GM12873 (cell line): Measurements from ENCODE around the gene DICER1.

Source experiments
- TF ChIP-seq, protein P1 (sequence below): IDR thresholded peaks from 2 replicates; pipeline ENCODE4 v1.5.1; 2012; ENCODE audit warnings: low read depth, mild to moderate bottlenecking, moderate library complexity, low read length, control low read depth; ENCODE audit not compliant: insufficient read depth; ENCODE audit errors: missing control alignments

DICER1 gene

DNA sequence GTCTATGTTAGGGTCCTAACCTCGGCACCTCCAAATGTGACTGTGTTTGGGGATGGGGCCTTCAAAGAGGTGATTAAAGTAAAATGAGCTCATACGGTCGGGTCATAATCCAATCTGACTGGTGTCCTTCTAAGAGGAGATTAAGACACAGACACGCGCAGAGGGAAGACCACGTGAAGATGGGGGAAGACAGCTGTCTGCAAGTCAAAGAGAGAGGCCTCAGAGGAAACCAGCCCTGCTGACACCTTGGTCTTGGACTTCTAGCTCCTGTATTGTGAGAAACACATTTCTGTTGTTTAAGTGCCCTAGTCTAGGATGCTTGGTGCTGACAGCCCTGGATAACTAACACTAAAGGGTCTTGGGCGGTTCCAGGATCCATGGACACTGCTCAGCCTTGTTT is 109.6 kb downstream of the DICER1 start:
- TF ChIP-seq, protein P1, sequence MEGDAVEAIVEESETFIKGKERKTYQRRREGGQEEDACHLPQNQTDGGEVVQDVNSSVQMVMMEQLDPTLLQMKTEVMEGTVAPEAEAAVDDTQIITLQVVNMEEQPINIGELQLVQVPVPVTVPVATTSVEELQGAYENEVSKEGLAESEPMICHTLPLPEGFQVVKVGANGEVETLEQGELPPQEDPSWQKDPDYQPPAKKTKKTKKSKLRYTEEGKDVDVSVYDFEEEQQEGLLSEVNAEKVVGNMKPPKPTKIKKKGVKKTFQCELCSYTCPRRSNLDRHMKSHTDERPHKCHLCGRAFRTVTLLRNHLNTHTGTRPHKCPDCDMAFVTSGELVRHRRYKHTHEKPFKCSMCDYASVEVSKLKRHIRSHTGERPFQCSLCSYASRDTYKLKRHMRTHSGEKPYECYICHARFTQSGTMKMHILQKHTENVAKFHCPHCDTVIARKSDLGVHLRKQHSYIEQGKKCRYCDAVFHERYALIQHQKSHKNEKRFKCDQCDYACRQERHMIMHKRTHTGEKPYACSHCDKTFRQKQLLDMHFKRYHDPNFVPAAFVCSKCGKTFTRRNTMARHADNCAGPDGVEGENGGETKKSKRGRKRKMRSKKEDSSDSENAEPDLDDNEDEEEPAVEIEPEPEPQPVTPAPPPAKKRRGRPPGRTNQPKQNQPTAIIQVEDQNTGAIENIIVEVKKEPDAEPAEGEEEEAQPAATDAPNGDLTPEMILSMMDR = no peak

DNA sequence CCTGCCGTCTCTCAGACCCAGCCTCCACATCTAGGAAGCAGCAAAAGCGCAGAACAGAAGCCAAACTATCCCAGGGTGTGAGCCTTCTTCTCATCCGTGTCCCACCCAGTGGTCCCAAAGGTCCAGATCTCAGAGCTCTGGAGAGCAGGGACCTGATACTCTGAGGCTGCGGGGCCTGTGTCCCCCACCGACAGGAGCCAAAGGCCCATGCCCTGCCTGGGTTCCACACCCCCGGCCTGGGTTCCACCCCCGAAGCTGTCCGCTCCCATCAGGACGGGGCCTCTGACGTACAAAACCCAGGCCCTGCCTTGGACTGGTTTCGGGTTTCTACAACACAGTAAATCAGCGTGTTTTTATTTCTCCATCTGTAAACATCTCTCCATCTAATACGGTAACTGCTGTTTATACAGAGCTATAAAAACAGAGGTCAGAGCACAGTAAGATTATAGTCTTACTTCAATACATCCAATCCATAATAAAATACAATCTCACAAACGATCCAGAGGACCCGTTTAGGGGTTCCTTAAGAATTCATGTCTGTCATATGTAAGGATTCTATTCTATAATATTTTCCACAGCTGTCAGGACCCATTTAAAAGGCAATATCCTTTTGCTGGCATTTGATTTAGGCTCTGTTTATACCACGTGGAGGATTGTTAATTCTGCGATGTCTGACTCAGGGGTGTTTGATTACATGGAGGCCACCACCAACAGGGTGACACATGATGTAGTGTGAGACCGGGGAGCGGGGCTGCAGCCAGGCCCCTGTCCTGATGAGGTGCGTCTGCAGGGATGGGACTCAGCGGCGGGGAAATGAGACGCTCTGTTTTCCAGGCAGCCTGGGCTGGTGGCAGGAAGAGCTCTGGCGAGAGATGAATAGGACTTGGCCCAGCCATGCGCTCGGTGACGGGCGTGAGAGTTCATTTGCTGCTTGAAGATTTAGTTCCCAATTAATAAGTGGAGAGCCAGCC is 110.3 kb downstream of the DICER1 start:
- TF ChIP-seq, protein P1 = no peak

DNA sequence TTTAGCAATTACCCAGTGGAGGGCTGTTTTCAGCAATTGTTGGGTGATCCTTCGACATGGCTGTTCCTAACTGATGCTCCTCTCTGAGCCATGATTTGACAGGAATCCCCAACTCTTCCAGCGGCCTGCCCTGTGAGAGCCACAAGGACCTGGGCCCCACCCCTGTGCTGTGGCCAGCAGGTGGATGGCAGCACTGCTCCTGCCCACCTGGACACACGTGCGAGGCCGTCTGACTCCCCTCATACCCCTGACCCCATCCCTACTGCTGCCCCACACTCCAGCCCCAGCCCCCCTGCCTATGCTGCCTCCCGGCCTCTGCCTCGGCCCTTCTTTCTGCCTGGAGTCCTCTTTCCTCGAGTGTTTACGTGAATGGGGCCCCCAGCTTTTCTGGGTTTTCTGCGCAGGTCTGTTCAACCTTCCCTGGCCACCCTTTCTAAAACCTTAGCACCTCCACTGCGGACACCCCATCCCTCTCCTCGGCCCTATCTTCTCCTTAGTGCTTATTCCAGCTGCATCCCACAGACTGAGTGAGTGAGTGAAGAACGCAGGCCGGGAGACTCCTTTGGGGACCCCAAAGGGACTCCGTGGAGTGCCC is 111.4 kb downstream of the DICER1 start:
- TF ChIP-seq, protein P1 = no peak

DNA sequence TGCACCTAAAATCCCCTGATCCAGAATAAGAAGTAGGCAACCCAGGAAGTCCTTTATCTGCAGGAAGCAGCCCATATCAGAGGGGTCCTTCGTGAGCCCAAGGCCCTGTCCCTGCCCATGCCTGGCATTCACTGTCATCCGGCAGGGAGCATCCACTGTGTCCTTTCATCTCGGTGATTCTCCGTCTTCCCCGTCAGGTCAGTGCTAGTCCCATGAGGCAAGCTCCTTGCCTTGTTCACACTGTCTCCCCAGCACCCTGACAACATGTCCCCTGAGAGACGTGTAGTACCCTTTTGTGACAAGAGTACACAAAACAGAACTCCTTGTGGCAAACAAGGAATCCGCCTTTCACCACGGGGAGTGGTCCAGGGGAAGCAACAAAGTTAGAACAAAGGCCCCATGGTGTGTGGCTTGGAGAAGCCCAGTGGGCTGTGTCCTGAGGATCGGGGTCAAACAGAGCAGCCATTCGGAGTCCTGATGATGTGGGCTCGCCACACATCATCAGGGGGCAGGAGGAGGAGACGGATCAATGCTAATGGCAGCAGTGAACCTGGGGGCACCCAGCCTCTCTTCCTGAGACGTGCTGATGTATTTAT is 112.1 kb downstream of the DICER1 start:
- TF ChIP-seq, protein P1 = no peak

DNA sequence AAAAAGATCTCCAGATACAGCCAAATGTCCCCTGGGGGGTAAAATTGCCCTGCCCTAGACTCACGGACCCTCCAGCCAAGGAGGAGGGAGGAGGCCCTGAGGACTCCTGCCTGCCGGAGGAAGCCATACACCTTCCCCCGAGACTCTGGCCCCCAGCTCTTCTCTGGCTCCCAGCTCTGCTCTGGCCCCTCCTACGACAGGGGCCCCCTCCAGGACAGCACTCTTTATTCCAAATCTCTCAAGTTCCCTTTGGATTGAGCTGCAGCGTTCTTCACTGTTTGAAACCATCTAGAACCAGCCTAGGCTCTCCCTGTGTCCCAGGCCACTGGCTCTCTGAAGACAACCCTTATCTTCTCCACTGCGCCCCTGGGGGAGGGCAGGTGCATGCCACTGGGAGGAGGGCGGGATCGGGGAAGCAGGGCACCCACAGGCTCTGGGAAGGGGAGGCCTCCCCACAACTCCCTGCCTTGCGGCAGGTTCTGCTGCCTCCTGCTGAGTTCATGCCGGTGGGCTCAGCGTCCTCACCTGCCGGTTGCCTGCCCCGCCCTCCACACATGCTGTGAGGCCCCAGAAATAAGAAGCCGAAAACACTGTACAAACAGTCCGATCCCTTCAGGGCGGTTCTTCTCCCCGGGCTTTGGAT is 112.7 kb downstream of the DICER1 start:
- TF ChIP-seq, protein P1 = no peak

DNA sequence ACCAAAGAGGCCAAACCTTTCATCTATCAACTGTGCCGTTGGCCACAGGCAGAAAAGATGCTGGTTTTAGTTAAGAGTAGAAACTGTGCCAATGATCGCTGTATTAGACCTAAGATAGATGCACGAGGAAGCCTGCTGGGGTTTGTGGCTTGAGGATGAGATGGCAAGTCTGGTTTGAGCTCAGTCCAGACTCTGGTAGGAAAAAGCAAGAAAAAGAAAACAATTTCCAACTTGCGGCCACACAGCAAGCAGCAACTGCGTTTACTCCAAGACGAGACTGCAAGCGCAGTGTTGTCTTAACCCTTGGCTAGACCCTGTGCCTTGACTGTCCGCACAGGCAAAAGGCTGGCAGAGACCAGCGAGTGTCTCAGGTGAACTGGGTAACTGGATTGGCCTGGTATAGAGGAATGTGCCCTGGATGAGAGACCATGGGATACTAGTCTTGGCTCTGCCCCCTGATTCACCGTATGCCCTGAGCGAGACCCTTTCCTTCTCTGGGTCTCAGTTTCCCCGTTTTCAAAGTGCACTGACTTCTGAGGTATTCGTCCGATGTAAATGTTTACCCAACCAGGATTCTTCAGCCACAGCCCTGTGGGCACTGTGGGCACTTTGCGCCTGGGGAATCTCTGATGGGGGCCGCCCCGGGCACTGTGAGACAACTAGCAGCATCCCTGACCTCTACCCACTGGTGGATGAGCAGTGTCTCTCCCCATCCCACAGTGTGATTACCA is 113.4 kb downstream of the DICER1 start:
- TF ChIP-seq, protein P1 = no peak
